HG03469 (cell line): ENCODE data around the gene BTRC.

ENCODE experiments used
- ATAC-seq: cut with Tn5 transposase; IDR thresholded peaks from one replicate; pipeline ENCODE4 v1.9.1; 2021; ENCODE audit warnings: mild to moderate bottlenecking, moderate library complexity, moderate number of reproducible peaks; ENCODE audit not compliant: unreplicated experiment

Gene BTRC

GRCh38 chr10:101476383-101476782, 122.4 kb downstream of the BTRC start:
- no peak for ATAC-seq

GRCh38 chr10:101478956-101479355, 125.0 kb downstream of the BTRC start:
- ATAC-seq = no peak

- no peak for ATAC-seq
These were observed 127.3 kb downstream of the BTRC start for GRCh38 chr10:101481256-101481655.

- no peak for ATAC-seq
These were observed 128.6 kb downstream of the BTRC start for GRCh38 chr10:101482568-101482967.

DNA sequence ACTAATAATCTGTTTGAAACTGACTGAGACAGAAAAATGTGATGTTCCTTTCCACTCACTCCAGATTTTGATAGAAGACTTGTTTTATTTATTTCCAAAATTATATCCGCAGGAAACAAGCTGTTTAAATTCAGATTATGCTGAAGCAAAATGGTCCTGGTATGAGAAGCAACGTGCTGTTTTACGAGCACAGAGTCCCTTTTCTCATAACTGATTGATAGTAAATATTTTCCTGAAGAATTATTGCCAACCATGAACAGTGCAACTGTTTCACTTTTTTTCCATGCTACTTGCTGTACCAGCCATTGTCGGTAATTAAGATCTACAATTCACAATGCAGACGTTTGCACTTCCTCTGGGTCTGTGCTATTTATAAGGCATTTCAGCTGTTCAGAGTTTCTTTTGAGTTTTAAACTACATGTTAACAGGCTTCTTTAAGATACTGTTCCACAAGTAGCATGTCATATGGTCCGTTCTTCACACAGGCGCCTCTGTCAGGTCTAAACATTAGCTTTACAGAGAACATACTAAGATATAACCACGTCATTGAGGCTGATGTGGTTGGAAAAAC, 130.3 kb downstream of the BTRC start:
- ATAC-seq = no peak

DNA sequence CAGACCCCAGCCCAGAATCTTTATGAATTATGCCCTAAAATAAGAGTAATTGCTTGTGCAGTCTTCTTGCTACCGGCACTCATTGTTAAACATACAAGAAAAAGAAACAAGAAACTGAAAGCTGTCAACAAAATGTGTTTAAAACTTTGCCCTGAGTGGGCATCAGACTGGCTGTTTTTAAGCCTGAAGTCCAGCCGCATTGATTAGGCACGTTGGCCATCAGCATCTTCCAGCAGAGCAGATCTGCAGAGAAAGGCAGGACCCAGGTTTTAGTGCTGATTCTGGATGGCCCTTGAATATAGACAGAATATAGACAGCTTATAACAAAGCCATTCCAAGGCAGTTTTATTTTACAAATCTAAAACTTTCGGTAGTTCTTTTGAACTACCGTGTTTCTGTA, 131.2 kb downstream of the BTRC start:
- no peak for ATAC-seq

DNA sequence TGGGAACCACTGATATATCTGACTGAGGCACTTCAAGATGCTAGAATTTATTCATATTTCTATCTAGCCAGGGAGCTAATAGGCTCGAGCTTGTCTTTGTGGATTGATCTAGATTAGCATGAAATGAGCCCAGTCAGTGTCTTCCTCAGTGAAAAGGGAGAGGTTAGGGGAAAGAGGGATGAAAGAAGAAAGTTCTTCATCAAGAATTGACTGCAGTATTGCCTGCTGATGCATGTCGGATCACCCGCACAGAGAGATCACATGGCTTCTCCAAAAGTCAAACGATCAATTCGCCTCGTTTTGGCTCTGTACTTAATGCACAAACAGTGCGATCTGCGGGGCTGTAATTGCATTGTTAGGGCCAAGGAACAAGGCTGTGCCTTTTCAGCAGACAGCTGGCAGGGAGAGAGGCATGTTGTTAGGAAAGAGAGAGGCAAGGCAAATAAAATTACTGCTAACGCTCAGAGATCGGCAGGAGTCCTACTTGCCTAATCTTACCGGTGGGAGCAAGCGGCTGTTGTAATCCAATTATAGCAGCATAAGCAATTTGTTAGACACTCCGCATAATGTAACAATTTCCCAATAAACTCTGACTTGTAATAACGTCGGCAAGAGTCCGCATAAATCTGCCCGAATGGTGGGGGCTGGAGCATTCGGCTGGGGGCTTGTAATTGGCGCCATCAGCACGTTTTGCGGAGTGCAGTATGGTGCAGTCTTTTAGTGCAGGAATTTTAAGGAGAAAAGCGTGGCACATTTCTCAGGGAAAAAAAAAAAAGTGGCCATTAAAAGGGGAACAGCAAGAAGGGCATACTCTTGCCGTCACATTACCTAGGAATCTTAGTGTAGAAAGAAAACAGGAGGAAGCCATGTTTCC, 132.0 kb downstream of the BTRC start:
- ATAC-seq = no peak

GRCh38 chr10:101487399-101487798, 133.4 kb downstream of the BTRC start:
- no peak for ATAC-seq

- no peak for ATAC-seq
These were observed 135.4 kb downstream of the BTRC start for GRCh38 chr10:101489355-101489754.

GRCh38 chr10:101490026-101490425, 136.1 kb downstream of the BTRC start:
- ATAC-seq = no peak

DNA sequence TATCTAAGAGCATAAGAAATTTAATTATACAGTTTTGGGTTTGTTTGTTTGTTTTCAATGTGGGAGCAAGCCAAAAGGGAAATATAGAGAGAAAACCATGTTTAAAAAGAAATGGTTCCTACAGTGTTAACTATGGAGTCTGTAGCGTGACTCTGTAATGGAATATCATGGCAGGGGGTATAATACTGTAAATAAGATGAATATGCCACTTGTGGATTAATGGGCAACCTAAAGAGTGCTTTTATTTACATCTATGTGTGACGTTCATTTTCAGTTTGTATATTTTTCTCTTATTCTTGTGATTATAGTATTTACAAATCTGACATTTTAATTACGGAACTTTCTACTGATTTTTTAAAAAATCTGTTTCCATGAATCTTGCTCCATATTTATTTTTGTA, 138.2 kb downstream of the BTRC start:
- no peak for ATAC-seq

- ATAC-seq = no peak
These were observed 138.8 kb downstream of the BTRC start for GRCh38 chr10:101492814-101493213.

- no peak for ATAC-seq
These were observed 139.3 kb downstream of the BTRC start for GRCh38 chr10:101493249-101493648.

GRCh38 chr10:101493782-101494281, 139.9 kb downstream of the BTRC start:
- no peak for ATAC-seq

GRCh38 chr10:101494650-101495049, 140.7 kb downstream of the BTRC start:
- ATAC-seq = no peak

DNA sequence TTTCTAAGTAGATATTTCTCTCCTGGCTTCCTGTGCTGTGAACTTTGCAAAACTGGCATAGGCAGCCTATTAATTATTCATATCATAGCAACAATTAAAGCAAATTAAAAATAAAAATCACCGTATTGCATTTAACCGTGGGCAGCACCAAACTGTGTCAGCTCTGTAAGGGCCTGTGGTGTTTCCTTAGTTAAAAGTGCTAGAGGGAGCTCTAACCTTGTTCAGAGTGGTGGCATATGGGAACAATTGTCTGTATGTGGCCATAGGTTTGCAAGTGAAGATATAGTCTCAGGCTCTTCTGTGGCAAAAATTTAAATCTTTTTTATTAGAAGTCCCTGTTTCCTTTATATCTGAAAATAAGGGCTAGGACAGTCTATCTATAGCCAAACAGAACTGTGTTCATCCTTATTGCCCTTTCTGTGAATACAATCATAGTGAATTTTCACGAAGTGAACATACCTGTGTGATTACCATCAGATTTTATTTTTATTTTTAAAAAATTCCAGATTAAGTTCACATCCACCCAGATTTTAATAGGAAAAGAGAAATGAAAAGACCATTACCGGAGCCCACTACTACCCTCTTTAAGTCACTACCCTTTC, 141.5 kb downstream of the BTRC start:
- no peak for ATAC-seq

DNA sequence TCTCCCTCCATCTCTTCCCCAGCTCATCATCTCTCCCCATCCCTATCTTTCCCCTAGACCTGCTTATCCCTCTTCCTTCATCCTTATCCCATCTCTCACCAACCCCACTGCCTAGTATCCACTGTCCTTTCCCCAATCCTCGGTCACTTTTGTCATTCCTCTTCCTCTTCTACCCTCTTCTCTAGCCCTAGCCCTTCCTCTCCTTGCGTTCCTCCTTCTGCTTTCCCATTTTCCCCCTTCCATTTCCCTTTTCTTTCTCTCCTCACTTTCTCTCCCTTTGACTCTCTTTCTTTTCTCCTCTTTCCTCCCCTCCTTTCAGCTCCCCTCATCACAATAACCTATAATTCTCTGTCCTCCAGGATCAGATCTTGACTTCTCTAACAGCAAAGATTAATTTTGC, 150.5 kb downstream of the BTRC start:
- no peak for ATAC-seq

- ATAC-seq = no peak
These were observed 153.1 kb downstream of the BTRC start for GRCh38 chr10:101506829-101507661.

DNA sequence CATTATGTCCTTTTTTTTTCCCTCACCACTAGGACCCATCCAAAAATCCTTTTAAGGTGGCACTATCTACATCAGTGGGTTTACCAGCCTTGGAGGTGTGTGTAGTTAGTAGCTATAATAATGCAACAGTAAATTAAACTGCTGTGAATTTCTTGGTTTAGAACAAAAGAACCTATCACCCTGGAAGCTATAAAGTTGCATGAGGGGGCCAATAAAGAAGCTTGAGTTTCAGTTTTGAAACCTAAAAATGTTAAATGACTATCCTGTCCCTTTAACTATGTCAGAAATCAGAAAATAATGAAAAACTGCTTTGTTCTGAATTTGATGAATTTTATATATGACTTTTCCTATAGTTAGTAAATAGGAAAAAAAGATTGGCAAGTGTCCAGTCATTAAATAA, 153.9 kb downstream of the BTRC start:
- no peak for ATAC-seq

DNA sequence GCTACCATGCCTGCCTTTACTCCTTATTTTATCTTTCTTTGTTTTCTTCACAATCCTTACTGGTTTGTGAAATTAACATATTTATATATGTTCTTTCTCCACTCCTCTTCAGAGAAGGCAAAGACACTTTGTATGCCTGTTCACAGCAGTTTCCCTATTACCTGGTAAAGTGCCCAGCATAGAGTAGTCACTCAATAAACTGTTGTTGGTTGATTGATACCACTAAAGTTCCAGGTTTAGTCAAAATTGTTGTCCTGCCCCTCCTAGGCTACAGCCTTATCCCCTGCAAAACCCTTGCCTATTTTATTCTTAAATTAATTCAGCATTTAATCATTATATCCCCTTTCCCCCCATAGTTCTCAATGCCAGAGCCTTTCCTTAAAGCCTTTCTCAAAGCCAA, 158.0 kb downstream of the BTRC start:
- no peak for ATAC-seq

GRCh38 chr10:101512738-101513137, 158.8 kb downstream of the BTRC start:
- ATAC-seq = no peak
